Esophagus squamous epithelium (tissue), 4 donors: ENCODE results near the gene DLGAP1.

Experiments
- POLR2A ChIP-seq, 4 donors: fragments of 450-650 bp; IDR thresholded peaks; one replicate each; pipeline ENCODE4 v1.6.1; 2017; ENCODE audit warnings: antibody characterized with exemption in 4 of 4, mild to moderate bottlenecking in 4 of 4, moderate library complexity in 3 of 4
- TF ChIP-seq, protein P1 (sequence below), 6 experiments: fragments of 450-650 bp in 4 of 6; fragments of 200-600 bp in 2 of 6; sonication (generic) in 2 of 6; IDR thresholded peaks; one replicate each; pipeline ENCODE4 v1.5.1; 2016 to 2019; ENCODE audit warnings: antibody characterized with exemption in 6 of 6, mild to moderate bottlenecking in 4 of 6, moderate library complexity in 4 of 6

- TF ChIP-seq, protein P1, sequence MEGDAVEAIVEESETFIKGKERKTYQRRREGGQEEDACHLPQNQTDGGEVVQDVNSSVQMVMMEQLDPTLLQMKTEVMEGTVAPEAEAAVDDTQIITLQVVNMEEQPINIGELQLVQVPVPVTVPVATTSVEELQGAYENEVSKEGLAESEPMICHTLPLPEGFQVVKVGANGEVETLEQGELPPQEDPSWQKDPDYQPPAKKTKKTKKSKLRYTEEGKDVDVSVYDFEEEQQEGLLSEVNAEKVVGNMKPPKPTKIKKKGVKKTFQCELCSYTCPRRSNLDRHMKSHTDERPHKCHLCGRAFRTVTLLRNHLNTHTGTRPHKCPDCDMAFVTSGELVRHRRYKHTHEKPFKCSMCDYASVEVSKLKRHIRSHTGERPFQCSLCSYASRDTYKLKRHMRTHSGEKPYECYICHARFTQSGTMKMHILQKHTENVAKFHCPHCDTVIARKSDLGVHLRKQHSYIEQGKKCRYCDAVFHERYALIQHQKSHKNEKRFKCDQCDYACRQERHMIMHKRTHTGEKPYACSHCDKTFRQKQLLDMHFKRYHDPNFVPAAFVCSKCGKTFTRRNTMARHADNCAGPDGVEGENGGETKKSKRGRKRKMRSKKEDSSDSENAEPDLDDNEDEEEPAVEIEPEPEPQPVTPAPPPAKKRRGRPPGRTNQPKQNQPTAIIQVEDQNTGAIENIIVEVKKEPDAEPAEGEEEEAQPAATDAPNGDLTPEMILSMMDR (IDR thresholded peaks at IDR 0.05), result no peak
- TF ChIP-seq POLR2A (IDR thresholded peaks at IDR 0.05), result no peak
These were observed 631.0 kb downstream of the DLGAP1 start for GRCh38 chr18:3824101-3824500.
